Stimulated activated CD8-positive, alpha-beta memory T cell treated with anti-CD3 and anti-CD28 coated beads, Interleukin-15, amount 100 ng/mL, for 4 hours (primary cell): ENCODE measurements around the gene OR51B2.

ENCODE experiments used
- DNase-seq, 2 donors: peaks; one replicate each; pipeline ENCODE4 v3.0.0-alpha.2; 2020; ENCODE audit warnings: low read depth in 2 of 2

OR51B2 gene

GRCh38 chr11:5282628-5283027 is 41.5 kb downstream of the OR51B2 start:
- DNase-seq, result no peak

- no peak for DNase-seq
Observed at GRCh38 chr11:5281596-5281995, 42.5 kb downstream of the OR51B2 start.

GRCh38 chr11:5280582-5281102 is 43.5 kb downstream of the OR51B2 start:
- DNase-seq, result no peak

GRCh38 chr11:5279471-5280090 is 44.5 kb downstream of the OR51B2 start:
- no peak for DNase-seq

- DNase-seq, result no peak
Observed at GRCh38 chr11:5277807-5278382, 46.2 kb downstream of the OR51B2 start.

DNA sequence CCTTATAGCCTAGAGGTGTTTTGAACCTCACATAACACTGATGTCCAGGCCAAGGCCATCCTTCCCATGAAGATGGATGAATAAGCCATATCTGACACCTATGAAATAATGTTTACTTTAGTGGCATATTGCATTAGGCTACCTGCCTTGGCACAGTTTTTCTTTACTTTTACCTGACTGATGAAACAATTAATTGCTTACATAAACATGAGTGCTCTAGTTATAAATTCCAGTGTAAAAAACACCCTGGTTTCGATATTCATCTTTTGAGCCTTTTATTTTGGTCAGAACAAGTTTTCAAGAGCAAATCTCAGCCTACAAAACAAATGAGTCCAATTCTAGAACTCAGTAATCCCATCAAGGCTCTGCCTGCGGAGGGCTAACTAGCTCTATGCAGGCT is 47.4 kb downstream of the OR51B2 start:
- no peak for DNase-seq

DNA sequence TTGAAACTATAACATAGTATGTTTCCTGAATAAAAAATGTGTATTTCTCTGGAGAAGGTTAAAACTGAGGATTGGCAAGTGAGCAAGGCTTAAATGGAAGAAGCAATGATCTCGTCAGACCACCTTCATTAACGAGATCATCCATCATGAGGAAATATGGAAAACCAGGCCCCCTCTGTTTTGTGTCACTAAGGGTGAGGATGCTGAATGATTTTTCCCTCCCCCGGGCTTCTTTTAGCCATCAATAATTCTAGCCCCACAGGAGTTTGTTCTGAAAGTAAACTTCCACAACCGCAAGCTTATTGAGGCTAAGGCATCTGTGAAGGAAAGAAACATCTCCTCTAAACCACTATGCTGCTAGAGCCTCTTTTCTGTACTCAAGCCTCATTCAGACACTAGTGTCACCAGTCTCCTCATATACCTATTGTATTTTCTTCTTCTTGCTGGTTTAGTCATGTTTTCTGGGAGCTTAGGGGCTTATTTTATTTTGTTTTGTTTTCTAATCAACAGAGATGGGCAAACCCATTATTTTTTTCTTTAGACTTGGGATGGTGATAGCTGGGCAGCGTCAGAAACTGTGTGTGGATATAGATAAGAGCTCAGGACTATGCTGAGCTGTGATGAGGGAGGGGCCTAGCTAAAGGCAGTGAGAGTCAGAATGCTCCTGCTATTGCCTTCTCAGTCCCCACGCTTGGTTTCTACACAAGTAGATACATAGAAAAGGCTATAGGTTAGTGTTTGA is 48.6 kb downstream of the OR51B2 start:
- no peak for DNase-seq

DNA sequence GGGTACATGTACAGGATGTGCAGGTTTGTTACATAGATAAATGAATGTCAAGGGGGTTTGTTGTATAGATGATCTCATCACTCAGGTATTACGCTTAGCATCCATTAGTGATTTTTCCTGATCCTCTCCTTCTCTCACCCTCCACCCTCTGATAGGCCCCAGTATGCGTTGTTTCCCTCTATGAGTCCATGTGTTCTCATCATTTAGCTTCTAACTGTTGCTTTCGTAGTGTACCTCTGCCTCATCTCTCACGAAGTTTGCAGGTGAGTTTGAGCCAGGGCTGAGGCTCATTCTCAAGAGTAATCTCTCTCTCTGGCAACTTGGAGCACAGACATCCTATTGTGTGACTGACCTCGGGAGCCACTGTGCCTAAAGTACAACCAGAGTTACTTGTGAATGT is 49.7 kb downstream of the OR51B2 start:
- no peak for DNase-seq
